Psoas muscle (tissue), 8 donors: ENCODE data around the gene EDIL3. TPM values are rescaled to one million over a fixed set of nuclear protein-coding genes. Genes with fewer than 3 reads are reported as not detected.

Experiments
- ATAC-seq, 4 donors: fragments of 200-7000 bp; cut with Tn5 transposase; one replicate each; pipeline ENCODE4 v1.9.1; 2020; ENCODE audit warnings: moderate library complexity in 3 of 4, mild to moderate bottlenecking in 2 of 4
- DNase-seq, 2 donors: peaks; one replicate each; pipeline ENCODE4 v3.0.0-alpha.2; 2020
- H3K27ac ChIP-seq: fragments of 200-600 bp; one replicate; pipeline ENCODE4 v1.8.0; 2022
- H3K27me3 ChIP-seq, 3 donors: fragments of 200-600 bp in 1 of 3; one replicate each; pipeline versions ENCODE4 v1.6.1 to v1.8.0; 2013 to 2022; ENCODE audit warnings: low read length in 2 of 3, mild to moderate bottlenecking in 2 of 3, moderate library complexity in 1 of 3; ENCODE audit not compliant: insufficient read depth in 3 of 3
- H3K36me3 ChIP-seq, 2 donors: fragments of 200-600 bp in 1 of 2; one replicate each; pipeline versions ENCODE4 v1.6.1 to v1.8.0; 2013 to 2022; ENCODE audit warnings: low read depth in 1 of 2, mild to moderate bottlenecking in 1 of 2, moderate library complexity in 1 of 2; ENCODE audit not compliant: insufficient read depth in 1 of 2
- H3K4me1 ChIP-seq: fragments of 200-600 bp; one replicate; pipeline ENCODE4 v1.8.0; 2022
- H3K4me3 ChIP-seq: fragments of 200-600 bp; one replicate; pipeline ENCODE4 v1.8.0; 2022; ENCODE audit warnings: mild to moderate bottlenecking
- H3K9me3 ChIP-seq: fragments of 200-600 bp; one replicate; pipeline ENCODE4 v1.8.0; 2022
- WGBS, 3 donors: extraction: QIAGEN DNeasy Blood & Tissue Kit; methylation state at CpG; one replicate each; pipeline versions ENCODE4 v1.1.6 to v1.1.7; 2013; 5-methylcytosine and 5-hydroxymethylcytosine counted together
- intact Hi-C, 2 donors: fragments of 100-400 bp; cut with DNase I; formaldehyde crosslinking; loops; one replicate each; pipeline versions ENCODE4 v1.11.0 to v1.14.2; 2022
- polyA plus RNA-seq, 3 donors: library from polyadenylated mRNA; stranded (reverse); fragments of 200-250 nt; gene quantifications; one replicate each; pipeline ENCODE4 v1.2.3, GENCODE V29; 2013
- total RNA-seq, 4 donors: library from RNA; stranded (reverse); fragmentation: NEBNext Ultra II Directional in 2 of 4; extraction: Animal tissue kit (Norgen Biotek cat#: 25700) in 2 of 4; gene quantifications; one replicate each; pipeline versions ENCODE4 v1.2.1 to v1.2.4, GENCODE V29; 2021 to 2023
- TF ChIP-seq, protein P1 (sequence below): fragments of 200-600 bp; IDR thresholded peaks from one replicate; pipeline ENCODE4 v1.8.0; 2022; ENCODE audit warnings: antibody characterized with exemption
- donor health status: healthy with polysubstance abuse.
- donor health status: DM: no; HTN: no; CAD: no; lungs with moderate emphysema.
- donor health status: Bipolar disorder and iron deficiency.
- donor health status: healthy.
- donor health status: DM: yes; HTN: yes; CAD: no.
- donor health status: DM: no; HTN: no; CAD: no.
- donor health status: DM: no; HTN: no; CAD: no.
- donor health status: DM: yes; HTN: yes; CAD: no.

The EDIL3 gene
- total and polyA plus RNA-seq, 7 donors = 0.11 to 0.91 (median 0.34) TPM

DNA sequence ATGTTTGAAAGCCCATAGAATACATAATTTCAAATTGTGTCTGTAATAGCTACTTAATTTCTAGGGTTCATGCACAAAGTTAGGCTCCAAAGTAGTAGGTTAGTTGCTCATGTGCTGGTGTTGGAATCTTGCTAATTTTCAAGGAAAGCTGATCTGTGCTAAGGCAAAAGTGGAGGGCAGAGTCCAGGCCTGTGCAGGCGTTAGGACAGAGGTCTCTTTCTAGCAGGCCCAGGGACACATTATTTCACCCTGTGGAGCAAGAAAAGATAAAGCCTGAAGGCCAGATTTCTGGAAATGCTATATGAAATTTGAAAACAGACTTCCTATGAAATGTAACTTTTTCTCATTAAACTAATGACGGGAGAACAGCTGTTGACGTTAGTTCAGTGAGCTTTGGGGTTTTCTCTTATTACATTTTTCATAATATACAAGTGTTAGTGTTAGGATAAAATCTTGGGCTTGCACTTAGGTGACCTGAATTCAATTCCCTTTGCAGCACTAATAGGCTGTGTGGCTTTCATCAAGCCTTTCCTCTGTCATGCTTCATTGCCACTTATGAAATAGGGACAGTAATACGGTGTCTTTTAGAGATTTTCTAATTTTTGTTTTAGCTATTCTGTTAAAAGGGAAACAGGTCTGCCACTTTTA is 467.3 kb downstream of the EDIL3 start:
- ATAC-seq = no peak
- H3K27ac ChIP-seq = no peak overlapping the region

DNA sequence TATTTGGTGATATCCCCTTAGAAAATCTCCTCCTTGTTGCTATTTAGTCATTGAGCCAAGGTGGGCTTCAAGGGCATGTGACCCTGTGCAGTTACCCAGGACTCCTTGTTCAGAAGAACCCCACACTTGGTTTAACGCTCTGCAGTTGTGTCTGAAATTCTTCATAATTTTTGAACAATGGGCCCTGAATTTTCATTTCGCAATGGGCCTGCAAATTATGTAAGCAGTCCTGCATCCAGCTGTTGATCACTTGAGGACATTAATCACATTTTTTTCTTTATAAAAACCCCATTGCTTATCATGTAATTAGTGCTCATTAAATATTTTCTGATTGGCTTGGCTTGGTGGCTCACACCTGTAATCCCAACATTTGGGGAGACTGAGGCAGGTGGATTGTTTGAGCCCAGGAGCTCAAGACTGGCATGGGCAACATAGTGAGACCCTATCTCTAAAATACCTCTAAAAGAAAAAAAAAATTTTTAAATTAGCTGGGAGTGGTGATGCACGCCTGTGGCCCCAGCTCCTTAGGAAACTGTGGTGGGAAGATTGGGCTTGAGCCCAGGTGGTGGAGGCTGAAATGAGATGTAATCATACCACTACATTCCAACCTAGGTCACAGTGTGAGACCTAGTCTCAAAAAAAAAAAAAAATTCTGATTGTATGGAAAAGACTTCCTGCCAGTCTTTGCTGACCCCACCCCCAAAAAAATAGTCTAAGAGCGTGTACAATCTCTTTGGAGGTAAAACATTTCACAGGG is 469.8 kb downstream of the EDIL3 start:
- no peaks in the 10 kb centered on the region for H3K4me1 ChIP-seq

More for the DNA sequence above, 467.3 kb downstream of the EDIL3 start:
- no peak for DNase-seq
- H3K27me3 ChIP-seq = no peaks in the 10 kb centered on the region
- intact Hi-C loops = no loop called here
- no peaks in the 10 kb centered on the region for H3K36me3 ChIP-seq
- H3K9me3 ChIP-seq = no peaks in the 10 kb centered on the region
- WGBS, 3 donors = 45 to 71% (median 55%) methylated on average over 4 of the region's 4 CpGs
- H3K4me1 ChIP-seq = no peaks in the 10 kb centered on the region
- TF ChIP-seq, protein P1, sequence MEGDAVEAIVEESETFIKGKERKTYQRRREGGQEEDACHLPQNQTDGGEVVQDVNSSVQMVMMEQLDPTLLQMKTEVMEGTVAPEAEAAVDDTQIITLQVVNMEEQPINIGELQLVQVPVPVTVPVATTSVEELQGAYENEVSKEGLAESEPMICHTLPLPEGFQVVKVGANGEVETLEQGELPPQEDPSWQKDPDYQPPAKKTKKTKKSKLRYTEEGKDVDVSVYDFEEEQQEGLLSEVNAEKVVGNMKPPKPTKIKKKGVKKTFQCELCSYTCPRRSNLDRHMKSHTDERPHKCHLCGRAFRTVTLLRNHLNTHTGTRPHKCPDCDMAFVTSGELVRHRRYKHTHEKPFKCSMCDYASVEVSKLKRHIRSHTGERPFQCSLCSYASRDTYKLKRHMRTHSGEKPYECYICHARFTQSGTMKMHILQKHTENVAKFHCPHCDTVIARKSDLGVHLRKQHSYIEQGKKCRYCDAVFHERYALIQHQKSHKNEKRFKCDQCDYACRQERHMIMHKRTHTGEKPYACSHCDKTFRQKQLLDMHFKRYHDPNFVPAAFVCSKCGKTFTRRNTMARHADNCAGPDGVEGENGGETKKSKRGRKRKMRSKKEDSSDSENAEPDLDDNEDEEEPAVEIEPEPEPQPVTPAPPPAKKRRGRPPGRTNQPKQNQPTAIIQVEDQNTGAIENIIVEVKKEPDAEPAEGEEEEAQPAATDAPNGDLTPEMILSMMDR = no peak
- no peak overlapping the region for H3K4me3 ChIP-seq

DNA sequence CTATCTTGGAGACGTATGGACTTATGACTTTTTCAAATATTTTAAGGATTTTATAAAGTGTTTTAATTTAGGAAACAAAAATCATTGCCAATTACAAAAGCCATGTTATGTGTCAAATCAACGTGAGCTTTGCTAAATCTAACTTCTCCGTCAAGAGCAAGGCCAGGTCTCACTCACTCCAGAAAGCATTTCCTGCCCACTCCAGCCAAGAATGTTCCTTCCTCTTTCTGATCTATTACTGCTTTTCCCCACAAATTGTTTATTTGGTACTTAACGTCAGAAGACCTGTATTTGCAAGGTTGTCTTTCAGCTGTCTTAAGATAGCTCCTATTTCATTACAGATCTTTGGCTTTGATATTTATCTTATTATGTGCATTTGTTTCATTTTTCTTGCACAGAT is 470.5 kb downstream of the EDIL3 start:
- no peaks in the 10 kb centered on the region for H3K27me3 ChIP-seq
- DNase-seq = no peak
- no peaks in the 10 kb centered on the region for H3K9me3 ChIP-seq
- no peaks in the 10 kb centered on the region for H3K36me3 ChIP-seq
- no peak overlapping the region for H3K27ac ChIP-seq
- TF ChIP-seq, protein P1 = no peak
- H3K4me1 ChIP-seq = no peaks in the 10 kb centered on the region
- no peak for ATAC-seq
- intact Hi-C loops = no loop called here
- no peak overlapping the region for H3K4me3 ChIP-seq
- 28 to 30% (median 29%) methylated on average over 4 of the region's 4 CpGs for WGBS, 3 donors

More for the DNA sequence above, 469.8 kb downstream of the EDIL3 start:
- DNase-seq = no peak
- no peaks in the 10 kb centered on the region for H3K36me3 ChIP-seq
- TF ChIP-seq, protein P1 = no peak
- intact Hi-C loops = no loop called here
- WGBS, 3 donors = 63 to 84% (median 63%) methylated on average over 4 of the region's 4 CpGs
- no peaks in the 10 kb centered on the region for H3K9me3 ChIP-seq
- no peak for ATAC-seq
- H3K4me3 ChIP-seq = no peak overlapping the region
- H3K27ac ChIP-seq = no peak overlapping the region
- H3K27me3 ChIP-seq = no peaks in the 10 kb centered on the region

DNA sequence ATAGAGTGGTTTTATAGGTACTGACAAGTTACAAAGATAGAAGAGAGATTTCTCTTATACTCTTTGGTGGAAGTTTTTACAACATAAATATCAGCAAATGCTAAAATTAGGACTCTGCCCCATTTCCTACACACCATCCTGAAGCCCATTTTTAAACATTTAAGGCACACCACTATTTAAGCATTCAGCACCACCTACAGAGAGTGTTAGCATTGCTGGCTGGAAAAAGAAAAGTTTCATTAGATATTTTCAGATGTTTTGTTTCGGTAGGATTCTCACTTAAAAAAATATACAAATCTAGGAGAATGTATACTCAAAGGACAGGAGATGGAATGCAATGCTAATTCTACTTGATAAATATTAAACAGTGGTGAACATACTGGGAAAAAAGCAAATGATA is 471.1 kb downstream of the EDIL3 start:
- Histone ChIP-seq H3K9me3 (no peaks in the 10 kb centered on the region), H3K4me3 (no peak overlapping the region), H3K36me3 (no peaks in the 10 kb centered on the region), H3K27me3 (no peaks in the 10 kb centered on the region), H3K27ac (no peak overlapping the region), H3K4me1 (no peaks in the 10 kb centered on the region)
- TF ChIP-seq, protein P1 = no peak
- WGBS, 3 donors = 79 to 91% (median 88%) methylated on average over 1 of the region's 1 CpG
- ATAC-seq (no peak), DNase-seq (no peak)
- intact Hi-C loops = no loop called here
